HL-60/S4 (cell line): Measurements from ENCODE around the gene RPEL1.
"Not testable (repeated sequence)": the region's sequence is repeated elsewhere in the genome, so short reads cannot be mapped to it uniquely, and the experiment has no call there.

ENCODE experiments used
- in situ Hi-C: fragments of 300-500 bp; cut with MboI; formaldehyde crosslinking; loops from 2 replicates; pipeline ENCODE4 v1.14.3; 2022; ENCODE audit warnings: low sequenced_read_pairs

Gene RPEL1

DNA sequence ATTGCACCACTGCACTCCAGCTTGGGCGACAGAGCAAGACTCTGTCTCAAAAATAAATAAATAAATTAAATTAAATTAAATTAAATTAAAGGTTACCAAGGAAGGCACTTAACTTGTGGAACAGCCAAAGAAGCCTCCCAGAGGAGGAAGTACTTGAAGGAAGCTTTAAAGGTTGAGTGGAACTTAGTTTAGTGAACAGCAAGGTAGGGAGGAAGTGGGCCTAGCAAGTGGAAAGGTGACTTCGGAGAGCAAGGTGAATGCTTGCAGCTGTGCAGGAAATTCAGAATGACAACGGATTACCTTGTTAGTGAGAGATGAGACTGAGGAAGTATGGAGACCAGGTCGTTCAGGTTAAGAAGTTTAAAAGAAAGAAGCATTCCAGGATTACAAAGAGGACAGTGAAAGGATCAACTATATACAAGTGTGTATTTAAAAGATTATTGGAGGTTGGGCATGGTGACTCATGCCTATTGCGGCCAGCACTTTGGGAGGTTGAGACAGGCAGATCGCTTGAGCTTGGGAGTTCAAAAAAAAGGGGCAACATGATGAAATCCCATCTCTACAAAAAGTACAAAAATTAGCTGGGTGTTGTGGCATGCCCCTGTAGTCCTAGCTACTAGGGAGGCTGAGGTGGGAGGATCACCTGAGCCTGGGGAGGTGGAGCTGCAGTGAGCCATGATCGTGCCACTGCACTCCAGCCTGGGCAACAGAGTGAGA lies 12.8 kb upstream of the RPEL1 start:
- in situ Hi-C loops: no loop called here

DNA sequence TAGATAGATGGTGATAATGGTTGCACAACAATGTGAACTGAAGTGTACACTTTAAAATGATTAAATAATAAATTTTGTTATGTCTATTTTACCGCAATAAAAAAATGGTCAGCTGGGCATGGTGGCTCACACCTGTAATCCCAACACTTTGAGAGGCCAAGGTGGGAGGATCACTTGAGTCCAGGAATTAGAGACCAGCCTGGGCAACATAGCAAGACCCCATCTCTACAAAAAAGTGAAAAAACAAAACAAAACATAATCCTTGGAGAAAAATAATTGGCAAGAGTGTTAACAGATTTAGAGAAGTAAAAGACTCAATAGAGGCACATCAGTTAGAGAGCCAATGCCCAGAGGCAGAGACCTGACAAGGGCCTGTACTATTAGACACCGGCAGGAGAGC lies 9.9 kb upstream of the RPEL1 start:
- in situ Hi-C loops: no loop called here

DNA sequence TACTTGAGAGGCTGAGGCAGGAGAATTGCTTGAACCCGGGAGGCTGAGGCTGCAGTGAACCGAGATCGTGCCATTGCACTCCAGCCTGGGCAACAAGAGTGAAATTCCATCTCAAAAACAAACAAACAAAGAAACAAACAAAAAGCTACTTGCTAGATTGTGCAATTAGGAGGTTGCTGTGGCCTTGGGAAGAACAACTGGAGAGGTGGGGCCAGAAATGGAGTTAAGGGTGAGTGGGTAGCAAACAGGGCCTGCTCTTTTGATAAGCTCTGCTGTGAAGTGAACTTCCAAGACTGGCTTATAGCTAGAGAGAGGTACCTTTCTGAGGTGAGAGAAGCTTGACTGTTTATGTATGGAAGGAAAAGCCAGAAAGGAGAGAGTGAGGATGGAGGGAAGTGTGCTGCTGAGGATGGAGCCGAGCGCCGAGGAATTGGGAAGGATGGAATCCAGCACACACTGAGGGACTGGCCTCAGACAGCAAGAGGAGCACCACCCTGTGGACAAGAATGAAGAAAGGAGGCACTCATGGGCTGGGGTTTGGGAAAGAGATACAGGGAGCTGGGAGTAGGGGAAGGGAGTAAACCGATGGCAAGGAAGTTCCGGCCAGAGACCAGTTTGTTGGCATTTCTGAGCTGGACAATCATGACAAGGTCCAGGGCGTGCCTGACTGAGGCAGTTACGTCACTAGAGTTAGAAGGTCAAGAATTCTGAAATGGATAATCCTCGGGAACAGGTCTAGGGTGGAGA lies 7.0 kb upstream of the RPEL1 start:
- in situ Hi-C loops: no loop called here

GRCh38 chr10:103241262-103242011 lies 4.2 kb upstream of the RPEL1 start:
- in situ Hi-C loops: loop anchor here (10.0 kb wide), 3 partner anchors 157 to 407 kb away; partner anchors contain the start of genes CNNM2 and CYP17A1

DNA sequence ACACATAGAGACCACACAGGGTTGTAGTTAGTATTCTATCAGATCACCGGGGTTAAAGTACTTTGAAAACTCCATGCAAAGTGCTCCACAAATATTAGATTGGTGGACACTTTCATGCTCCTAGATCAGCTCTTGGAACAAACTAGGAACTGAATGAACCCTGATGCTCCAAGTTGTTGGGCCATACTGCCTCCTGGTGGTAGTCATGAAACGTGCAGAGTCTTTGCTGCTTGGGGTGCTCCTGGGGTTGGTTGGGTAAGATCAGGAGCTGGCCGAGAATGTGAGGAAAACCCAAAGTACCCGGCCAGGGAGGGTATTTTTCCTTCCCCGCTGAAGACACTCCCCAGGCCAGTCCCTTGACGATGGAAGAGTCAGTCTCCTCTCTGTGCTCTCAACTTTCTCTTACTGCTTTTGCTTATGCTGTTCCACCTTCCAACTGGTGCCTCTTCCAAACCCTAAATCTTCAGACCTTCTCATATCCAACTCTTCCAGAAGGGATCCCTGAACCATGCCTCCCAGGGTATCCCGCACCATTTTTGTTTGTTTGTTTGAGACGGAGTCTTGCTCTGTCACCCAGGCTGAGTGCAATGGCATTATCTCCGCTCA lies 918 bp upstream of the RPEL1 start:
- in situ Hi-C loops: loop anchor here (10.0 kb wide), 3 partner anchors 160 to 410 kb away; partner anchors contain the start of genes CNNM2 and CYP17A1

DNA sequence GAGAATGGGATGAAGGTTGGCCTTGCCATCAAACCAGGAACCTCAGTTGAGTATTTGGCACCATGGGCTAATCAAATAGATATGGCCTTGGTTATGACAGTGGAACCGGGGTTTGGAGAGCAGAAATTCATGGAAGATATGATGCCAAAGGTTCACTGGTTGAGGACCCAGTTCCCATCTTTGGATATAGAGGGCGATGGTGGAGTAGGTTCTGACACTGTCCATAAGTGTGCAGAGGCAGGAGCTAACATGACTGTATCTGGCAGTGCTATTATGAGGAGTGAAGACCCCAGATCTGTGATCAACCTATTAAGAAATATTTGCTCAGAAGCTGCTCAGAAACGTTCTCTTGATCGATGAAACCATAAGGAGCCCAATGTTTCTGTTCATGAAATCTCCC lies 637 bp downstream of the RPEL1 start:
- in situ Hi-C loops: loop anchor here (10.0 kb wide), 3 partner anchors 162 to 412 kb away; partner anchors contain the start of genes CNNM2 and CYP17A1

- in situ Hi-C loops: no loop called here
Measured at GRCh38 chr10:103254113-103254512, 8.4 kb downstream of the RPEL1 start.

DNA sequence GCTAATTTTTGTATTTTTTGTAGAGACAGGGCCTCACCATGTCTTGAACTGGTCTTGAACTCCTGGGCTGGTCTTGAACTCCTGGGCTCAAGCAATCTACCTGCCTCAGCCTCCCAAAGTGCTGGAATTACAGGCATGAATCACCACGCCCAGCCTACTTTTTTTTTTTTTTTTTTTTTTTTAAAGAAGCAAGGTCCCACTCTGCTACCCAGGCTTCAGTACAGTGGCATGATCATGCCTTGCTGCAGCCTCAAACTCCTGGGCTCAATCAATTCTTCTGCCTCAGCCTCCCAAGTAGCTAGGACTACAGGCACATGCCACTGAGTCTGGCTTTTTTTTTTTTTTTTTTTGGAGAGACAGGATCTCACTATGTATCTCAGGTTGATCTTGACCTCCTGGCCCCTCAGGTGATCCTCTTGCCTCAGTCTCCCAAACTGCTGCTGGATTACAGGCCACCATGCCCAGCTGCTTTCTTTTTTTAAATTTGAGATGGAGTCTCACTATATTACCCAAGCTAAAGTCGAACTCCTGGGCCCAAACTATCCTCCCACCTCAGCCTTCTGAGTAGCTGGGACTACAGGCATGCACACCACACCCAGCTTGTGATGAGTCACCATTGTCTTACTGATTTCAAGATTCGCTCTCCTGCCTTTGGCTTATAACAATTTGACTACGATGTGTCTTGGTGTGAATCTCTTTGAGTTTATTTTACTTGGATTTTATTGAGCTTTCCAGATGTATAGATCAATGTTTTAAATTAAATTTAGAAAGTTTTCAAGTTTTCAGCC lies 9.0 kb downstream of the RPEL1 start:
- in situ Hi-C loops: no loop called here

DNA sequence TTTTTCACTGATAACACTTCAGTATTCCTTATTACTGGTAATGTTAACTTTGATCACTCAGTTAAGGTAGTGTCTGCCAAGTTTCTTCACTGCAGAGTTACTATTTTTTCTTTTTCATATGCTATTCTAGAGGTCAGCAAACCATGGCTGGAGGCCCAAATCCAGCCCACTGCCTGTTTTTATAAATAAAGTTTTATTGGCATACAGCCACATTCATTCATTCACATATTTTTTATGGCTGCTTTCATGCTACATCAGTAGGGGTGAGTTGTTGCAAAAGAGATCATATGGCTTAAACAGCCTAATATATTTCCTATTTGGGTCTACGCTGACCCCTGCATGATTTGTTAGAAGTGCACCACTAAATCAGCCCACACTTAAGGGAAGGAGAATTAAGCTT lies 10.9 kb downstream of the RPEL1 start:
- in situ Hi-C loops: no loop called here

GRCh38 chr10:103257812-103258211 lies 12.1 kb downstream of the RPEL1 start:
- in situ Hi-C loops: no loop called here

GRCh38 chr10:103258928-103259327 lies 13.2 kb downstream of the RPEL1 start:
- in situ Hi-C loops: not testable (repeated sequence)

- in situ Hi-C loops: no loop called here
Measured at GRCh38 chr10:103259989-103260388, 14.3 kb downstream of the RPEL1 start.

DNA sequence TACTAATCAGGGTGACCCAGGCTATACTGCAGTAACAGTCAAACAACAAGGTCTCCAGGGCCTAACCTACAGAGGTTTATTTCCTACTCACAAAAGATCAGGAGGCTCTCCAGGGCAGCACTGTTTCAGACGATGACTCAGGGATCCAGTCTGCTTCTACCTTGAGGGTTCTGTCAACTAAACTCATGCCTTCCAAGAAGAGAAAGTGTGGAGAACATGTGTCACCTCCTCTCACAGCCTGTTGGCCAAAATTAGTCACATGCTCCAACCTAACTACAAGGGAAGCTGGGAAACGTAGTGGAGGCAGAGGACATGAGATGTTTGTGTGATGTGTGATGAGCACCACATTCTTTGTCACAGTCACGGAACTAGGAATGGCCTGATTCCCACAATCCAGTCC lies 16.5 kb downstream of the RPEL1 start:
- in situ Hi-C loops: no loop called here

GRCh38 chr10:103265717-103266329 lies 20.1 kb downstream of the RPEL1 start:
- in situ Hi-C loops: no loop called here

DNA sequence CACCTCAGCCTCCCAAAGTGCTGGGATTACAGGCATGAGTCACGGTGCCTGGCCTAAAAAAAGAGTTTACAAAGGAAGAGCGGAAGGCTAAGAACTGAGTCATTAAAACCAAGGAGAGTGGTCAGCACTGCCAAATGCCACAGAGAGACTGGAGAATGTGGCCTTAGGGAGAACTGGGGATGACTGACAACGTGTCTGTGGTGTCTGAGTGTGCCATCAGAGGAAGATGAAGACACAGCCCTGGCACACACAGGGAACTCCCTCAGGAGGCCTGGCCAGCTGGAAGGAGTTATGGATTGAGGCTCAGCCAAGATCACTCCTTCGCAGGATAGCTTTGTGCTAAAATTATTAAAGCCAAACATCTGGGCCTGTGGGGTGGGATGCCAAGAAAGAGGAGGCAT lies 27.4 kb downstream of the RPEL1 start:
- in situ Hi-C loops: no loop called here

DNA sequence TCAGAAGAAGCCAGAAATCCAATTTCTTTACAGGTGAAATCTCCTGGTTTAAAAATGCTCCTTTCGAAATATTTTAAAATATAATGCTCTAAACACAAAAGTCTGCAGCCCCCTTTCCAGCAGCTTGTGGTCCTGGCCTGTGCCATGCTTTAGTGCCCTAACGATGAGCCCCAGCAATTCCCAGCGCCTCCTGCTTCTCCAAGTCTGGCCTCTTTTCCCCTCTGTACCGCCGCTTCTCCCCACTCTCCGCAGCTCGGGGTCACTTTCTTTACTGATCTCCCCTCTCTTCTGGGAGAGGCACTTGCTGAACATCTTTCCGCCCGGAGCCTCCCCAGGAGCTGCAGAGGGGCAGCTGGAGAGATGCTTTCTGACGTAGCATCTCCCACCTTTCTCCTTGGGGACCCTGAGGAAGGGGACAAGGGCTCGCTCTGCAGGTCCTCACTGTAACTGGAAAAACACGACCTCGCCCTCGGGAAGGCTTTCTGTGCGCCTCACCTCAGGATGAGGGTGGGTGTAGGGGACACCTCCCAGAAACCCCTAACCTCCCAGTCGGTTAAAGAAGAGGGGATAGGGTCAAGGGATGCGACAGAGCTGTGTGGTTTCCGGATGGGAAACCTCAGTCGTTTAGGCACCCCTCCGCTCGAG lies 30.7 kb downstream of the RPEL1 start:
- in situ Hi-C loops: no loop called here

GRCh38 chr10:103276896-103277712 lies 31.4 kb downstream of the RPEL1 start, which contains the start of gene INA:
TSS of gene INA (plus strand) at chr10:103277138. CDS start at chr10:103277212, 74 bp downstream.
- in situ Hi-C loops: no loop called here
